HEK293T (cell line): Measurements from ENCODE around the gene MESD.

Experiments
- FOXM1 ChIP-seq: fragments of 450-650 bp; IDR thresholded peaks from 2 replicates; pipeline ENCODE4 v1.6.1; 2017; ENCODE audit warnings: mild to moderate bottlenecking, borderline replicate concordance
- HDGF ChIP-seq: fragments of 450-650 bp; IDR thresholded peaks from 2 replicates; pipeline ENCODE4 v1.6.1; 2017; ENCODE audit warnings: antibody characterized with exemption, borderline replicate concordance

- TF ChIP-seq FOXM1 (no peak), HDGF (no peak)
These were observed 41.6 kb upstream of the MESD start for GRCh38 chr15:81031203-81031602.
